NCI-H446 treated with DMSO at 0.1 percent for 48 hours (cell line): ENCODE measurements around the gene SGSH.
"Not testable (repeated sequence)": the region's sequence is repeated elsewhere in the genome, so short reads cannot be mapped to it uniquely, and the experiment has no call there.

ENCODE experiments used
- DNase-seq: peaks from one replicate; lab custom pipeline; 2025; lab: John Stamatoyannopoulos, UW

The SGSH gene

DNA sequence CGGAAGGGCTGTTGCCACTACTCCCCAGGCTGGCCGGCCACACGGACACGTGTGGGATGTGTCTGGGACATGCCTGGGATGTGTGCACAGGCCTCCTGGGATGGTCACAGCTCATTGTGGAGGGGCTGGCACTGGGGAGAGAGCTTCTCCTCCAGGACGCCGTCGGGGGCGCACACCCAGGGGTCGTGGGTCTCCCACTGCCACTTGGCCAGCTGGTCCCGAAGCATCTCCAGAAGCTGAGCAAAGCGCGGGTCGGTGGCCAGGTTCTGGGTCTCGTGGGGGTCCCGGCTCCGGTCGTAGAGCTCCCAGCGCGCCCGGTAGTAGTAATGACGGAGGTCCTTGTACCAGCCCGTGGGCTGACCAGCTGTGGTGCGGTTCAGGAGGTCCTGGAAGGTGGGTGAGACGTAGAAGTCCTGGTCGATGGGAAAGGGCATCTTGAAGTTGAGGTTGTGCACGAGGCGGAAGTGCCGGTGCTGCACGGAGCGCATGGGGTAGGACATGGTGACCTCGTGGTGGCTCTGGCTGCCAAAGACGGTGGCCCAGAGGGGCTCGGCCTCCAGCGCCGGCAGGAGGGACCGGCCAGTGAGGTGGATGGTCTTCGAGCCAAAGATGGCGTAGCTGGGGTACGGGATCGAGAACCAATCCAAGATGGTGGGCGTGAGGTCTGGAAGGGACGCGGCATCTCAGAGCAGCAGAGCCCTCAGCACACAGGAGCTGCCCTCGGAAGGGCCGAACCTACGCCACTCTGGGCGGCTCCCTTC lies 9.6 kb downstream of the SGSH start:
- no peak for DNase-seq

DNA sequence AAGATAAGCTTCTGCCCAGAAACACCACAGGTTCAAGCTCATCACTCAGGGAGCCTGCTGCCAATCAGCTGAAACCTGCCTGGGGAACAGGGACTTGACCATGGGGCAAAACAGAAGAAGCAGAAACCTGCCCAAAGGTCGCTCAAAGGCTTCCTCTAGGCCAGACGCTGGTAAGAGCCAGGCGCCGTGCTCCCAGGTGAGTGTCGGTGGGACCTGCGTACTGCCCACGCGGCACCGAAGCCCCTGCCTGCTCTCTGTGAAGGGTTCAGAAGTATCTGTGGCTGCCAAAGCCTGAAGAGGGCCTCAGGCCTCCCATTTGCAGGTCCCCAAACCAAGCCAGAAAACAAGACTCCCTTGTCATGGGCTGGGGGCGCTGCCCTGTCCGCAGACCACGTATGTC lies 10.4 kb downstream of the SGSH start:
- DNase-seq, result no peak

DNA sequence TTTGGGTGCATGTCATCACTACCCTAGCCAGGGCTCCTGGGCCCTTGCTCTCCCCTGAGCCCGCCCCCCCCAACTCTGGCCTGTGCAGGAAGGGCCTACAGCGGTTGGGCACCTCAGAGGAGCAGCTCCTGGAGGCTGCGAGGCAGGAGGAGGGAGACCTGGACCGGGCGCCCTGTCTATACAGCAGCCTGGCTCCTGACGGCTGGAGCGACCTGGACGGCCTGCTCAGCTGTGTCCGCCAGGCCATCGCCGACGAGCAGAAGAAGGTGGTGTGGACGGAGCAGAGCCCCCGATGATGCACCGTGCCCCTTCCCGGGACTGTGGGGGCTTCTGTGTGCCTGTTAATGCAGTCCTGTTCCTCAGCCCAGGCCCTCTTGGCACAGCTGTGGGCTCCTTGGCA lies 12.1 kb downstream of the SGSH start:
- DNase-seq, result no peak

DNA sequence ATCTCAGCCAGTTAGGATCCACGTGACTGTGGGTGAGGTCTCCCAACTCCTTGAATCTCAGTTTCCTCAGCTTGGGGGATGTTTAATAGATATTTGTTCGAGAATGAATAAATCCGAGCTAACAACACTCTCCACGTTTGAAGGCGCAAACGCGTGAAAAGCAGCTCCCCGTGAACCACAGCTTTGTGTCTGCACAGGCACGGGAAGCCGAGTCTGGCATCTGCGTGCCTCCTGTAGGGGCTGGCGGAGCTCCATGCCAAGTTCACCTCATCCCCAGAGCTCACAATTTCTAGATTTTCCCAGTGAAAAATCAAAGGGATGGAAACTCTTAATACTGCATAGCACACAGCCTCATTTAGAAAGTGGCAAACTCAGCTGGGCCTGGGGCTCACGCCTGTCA lies 14.3 kb downstream of the SGSH start:
- DNase-seq, result no peak

DNA sequence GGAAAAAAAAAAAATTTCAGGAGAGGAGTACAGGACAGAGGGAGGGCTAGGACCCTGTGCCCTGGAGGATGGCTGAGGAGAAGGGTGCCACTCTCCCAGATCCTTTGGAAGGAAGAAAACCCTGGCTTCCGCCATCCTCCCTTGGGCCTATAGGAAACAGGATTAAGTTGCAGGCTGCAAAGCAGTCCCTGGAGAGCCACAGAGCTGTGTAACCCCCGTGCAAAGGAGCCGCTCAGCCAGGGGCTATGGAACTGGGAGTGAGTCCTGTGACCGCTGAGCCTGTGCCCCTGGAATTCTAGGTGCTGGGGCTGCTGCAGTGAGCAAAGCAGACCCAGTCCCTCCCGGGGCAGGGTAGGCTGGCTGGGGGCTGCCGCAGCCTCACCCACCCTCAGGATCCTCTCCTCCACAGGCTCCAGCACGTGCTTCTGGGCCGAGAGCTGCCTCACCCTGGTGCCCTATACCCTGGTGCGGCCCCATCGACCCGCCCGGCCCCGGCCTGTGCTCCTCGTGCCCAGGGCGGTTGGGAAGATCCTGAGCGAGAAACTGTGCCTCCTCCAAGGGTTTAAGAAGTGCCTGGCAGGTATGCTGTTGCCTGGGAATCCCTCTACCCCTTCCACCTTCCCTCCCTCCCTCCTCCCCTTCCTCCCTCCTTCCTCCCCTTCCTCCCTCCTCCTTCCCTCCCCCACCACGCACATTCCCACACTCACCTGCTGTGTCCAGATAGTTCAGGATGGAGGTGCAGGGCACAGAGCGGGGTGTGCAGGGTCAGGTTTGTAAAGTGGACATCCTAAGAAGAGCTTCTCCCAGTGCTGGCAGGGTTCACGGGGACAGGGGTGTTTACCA lies 15.3 kb downstream of the SGSH start:
- DNase-seq, result no peak

DNA sequence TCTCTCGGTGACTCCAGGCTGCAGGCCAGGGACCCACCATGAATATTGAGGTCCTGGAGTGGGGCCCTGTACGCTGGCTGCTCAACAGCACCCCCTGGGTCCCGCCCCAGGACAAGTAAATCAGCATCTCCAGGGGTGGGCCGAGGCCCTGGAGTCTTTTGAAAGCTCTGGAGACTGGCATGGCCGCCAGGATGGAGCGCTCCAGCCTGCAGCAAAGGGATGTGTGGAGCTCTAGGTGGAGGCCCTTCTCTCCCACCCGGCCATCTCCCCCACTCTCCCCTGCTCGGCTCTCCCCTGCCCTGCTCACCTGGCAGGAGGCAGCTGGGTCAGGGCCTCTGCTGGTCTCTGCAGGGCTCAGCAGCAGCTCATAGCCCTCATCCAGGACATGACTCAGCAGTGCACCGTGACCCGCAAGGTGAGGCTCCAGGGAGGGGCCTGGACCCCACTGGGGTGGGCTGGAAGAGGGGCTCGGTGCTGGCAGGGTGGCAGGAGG lies 16.6 kb downstream of the SGSH start:
- no peak for DNase-seq

DNA sequence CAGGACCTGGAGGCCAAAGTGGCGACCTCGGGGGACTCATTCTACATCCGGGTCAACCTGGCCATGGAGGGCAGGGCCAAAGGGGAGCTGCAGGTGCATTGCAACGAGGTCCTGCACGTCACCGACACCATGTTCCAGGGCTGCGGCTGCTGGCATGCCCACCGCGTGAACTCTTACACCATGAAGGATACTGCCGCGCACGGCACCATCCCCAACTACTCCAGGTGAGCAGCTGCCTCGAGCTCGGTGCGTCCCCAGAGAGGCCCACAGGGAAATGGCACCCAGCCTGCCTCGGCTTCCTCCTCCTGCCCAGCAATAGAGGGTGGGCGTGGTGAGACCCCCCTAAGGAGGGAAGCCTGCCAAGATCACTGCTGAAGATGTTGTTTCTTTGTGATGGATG lies 17.9 kb downstream of the SGSH start:
- DNase-seq, result no peak

DNA sequence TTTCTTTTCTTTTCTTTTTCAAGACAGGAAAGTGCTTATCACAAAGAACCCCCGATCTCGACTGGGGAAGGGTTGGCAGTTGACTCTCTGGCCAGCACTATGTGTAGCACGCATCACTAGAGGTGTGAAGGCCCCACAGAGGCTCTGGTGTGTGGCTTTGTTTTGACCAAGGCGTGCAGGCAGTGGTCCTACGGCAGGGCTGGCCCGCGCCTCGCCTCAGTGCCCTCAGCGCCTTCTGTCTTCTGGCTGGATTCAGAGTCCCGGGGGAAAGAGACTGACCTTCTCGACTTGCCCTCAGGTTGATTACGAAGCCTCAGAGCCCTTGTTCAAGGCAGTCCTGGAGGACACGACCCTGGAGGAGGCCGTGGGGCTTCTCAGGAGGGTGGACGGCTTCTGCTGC lies 18.7 kb downstream of the SGSH start:
- DNase-seq, result no peak

DNA sequence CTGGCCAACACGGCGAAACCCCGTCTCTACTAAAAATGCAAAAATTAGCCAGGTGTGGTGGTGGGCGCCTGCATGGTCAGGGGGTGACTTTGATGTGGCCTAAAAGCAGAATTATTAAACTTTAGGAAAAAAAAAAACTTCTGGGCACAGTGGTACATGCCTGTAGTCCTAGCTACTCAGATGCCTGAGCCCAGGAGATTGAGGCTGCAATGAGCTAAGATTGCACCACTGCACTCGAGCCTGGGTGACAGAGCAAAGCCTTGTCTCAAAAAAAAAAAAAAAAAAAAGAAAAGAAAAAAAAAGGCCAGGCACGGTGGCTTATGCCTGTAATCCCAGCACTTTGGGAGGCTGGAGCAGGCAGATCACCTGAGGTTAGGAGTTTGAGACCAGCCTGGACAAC lies 20.8 kb downstream of the SGSH start:
- DNase-seq, result not testable (repeated sequence)

DNA sequence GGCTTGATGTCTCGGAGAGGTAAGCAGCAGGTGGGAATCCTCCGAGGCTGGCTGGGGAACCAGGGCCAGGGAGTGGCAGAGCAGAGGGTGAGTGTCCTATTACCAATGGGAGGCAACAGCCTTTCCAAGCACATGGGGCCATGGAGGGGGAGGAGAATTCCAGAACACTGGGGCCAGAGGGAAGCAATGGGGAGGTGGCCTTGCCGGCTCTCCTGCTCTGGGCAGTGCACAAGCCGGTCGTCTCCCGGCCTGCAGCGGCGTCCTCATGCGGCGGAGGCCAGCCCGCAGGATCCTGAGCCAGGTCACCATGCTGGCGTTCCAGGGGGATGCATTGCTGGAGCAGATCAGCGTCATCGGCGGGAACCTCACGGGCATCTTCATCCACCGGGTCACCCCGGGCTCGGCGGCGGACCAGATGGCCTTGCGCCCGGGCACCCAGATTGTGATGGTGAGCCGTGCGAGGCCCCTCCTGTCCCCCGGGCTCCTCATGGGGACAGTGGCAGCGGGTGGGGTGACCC lies 21.9 kb downstream of the SGSH start:
- no peak for DNase-seq

DNA sequence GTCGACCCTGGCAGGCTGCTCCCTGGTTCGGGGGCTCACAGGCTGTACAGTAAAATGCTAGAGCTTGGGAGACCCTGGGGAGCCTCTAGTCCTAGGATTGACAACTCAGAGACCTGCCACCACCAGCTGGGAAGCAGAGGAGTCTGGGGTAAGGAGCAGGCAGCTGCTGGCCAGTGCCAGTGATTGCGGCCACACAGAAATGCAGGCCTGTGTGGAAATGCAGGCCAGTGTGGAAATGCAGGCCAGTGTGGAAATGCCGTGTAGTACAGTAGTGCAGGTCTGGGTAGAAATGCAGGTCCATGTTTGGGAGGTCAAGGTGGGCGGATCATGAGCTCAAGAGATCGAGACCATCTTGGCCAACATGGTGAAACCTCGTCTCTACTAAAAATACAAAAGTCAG lies 23.5 kb downstream of the SGSH start:
- no peak for DNase-seq

DNA sequence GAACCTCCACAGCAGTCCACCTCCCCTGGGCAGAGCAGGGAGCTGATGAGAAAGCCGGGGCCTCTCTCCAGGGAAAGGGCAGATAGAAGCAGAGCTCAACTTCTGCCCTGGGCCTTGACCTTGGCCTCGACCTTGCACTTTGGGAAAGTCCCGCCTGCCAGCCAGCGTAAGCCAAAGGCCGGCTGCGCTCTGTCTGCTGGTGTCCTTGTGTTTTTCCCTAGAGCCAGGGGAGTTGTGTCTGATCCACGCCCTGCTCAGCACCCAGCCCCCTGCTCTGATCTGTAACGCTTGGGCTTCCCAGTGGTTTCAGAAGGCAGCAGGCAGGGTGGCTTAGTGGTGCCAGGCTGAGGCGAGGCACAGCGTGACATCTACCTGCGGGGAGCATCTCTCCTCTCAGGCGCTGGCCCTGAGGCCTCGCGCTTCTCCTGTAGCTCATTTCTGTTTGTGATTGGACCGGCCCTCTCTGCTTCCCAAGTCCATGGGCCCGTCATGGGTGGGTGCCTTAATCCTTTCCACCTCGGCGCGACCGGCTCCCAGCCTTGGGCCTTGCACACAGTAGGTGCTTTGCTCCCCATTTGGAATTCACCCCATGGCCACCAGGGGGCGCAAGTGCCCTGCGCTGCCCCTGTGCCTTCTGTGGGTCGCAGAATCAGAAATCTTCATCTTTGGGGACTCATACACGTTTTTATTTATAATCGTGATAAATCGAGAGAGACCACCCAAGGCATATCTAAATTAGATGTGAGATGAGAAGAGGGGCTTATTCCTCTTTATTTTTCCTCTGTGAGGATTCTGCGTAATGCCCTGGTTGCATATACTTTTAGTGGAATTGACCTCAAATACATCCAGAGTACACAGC lies 24.2 kb downstream of the SGSH start:
- no peak for DNase-seq

DNA sequence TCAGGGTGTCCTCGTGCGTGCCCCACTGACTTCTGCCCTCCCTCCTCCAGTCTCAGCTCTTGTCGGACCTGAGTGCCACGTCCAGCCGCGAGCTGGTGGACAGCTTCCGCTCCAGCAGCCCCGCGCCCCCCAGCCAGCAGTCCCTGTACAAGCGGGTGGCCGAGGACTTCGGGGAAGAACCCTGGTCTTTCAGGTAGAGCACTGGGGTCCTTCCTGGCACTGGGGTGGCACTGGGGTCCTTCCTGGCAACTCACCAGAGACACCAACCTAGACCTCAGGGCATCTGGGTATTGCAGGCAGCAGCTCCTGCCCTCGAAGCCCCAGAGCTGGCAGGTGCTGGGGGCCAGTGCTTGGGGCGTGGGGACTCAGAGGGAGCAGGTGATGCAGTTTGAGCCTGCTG lies 25.0 kb downstream of the SGSH start:
- no peak for DNase-seq

DNA sequence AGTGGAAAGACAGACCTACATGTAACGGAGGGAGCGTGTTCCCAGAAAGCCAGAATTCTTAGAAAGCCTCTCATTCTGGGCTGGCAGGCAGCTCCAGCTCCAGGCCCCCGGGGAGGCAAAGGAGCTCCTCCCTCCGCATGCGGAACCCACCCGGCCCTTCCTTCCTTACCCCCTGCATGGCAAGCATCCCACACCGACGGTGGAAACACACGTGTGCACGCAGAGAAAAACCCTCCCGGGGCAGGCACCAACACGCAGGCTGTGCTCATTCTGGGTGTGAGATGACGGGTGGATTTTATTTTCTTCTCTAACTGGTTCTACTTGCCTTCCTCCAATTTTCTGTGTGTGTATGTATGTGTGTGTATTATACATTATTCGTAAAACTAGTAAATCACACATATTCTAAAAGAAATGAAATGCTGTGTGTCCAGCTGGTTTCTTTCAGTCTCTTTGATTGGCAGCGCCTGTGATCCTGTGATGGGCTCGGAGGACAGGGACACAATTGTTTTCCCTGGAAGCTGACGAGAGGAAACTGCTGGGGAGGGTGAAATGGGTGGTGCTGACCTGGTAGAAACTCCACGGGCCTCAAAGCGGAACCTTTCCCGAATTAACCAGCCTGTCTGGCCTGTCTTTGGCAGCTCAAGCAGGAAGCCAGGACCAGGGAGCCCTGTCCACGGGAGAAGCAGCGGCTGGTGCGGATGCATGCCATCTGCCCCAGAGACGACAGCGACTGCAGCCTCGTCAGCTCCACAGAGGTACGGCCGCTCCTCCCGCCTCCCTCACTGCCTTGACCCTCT lies 28.1 kb downstream of the SGSH start:
- DNase-seq, result no peak

DNA sequence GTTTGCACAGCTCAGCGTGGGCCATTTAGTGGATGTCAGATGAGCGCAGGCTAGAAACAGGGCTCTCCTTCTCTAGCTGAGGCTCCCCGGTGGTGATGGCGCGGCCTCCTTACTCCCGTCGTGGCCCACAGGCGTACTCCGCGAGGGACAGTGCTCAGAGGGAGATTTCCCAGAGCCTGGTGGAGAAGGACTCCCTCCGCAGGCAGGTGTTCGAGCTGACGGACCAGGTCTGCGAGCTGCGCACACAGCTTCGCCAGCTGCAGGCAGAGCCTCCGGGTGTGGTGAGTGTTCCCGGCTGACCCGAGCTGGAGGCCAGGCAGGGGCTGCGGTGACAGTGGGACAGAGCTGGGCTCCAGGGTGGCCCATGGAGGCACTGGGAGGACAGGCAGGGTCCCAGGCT lies 28.9 kb downstream of the SGSH start:
- DNase-seq, result no peak

DNA sequence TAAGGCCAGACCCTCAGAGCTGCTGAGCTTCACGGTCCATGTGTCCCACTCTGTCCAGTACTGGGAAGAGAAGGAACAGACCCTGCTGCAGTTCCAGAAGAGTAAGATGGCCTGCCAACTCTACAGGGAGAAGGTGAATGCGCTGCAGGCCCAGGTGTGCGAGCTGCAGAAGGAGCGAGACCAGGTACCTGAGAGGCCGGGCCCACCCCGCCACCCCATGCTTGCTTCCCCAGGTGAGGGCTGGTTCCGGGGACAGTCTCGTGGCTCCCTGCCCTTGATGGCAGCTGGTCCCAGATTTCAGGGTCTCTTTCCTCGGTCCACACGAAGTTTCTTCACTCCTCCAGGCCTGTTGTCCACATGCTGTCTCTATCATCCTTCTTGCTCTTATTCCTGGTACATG lies 29.4 kb downstream of the SGSH start:
- no peak for DNase-seq

DNA sequence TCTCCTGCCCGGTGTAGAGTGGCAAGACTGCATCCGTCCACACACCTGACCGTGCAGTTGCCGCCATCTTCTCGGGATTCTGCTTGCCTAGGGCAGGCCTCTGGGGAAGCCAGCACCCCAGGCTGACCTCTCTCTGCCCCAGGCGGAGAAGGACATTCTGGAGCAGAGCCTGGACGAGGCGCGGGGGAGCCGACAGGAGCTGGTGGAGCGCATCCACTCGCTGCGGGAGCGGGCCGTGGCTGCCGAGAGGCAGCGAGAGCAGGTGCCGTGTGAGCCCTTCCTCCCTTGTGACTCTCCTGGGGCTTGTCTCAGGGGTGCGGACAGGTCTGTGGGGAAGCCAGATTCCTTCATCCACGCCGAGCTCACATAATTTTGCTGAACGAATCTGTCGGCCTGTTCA lies 30.5 kb downstream of the SGSH start:
- no peak for DNase-seq

DNA sequence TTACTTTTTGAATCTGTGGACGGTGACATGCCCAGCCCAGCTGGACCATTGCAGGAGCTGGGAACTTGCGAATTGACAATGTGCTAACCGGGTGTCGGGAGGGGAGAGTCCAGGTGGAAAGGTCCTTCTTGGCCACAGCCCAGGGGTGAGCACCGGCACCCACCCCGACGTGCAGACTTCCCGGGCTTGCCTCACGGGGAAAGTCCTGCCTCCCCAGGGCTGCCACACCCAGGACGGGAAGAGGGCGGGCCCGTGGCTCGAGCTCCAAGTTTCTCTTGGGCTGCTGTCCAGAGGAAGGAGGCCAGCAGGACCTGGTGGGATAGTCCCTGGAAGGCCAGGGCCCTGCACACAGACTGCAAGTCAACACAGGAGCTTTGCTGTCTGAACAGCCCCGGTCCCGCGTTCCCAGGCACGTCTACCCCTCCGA lies 32.6 kb downstream of the SGSH start:
- DNase-seq, result no peak

DNA sequence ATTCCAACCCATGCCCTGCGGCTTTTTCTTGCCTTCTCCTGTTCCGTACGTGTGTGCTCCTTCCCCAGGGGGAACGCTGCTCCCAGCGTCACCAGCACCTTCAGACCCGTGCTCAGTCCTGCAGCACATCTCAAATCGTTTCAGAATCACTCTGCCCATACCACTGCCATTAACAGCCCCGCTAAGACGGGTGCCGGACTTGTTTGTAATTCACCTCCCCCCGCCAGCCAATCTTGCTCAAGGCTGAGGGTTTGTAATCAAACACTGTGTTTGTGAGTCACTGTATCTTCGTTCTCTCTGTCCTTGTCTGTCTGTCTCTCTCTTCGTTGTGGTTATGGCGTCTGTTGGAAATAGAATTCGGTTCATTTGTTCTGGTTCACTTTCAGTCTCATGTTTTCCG lies 33.0 kb downstream of the SGSH start:
- no peak for DNase-seq

DNA sequence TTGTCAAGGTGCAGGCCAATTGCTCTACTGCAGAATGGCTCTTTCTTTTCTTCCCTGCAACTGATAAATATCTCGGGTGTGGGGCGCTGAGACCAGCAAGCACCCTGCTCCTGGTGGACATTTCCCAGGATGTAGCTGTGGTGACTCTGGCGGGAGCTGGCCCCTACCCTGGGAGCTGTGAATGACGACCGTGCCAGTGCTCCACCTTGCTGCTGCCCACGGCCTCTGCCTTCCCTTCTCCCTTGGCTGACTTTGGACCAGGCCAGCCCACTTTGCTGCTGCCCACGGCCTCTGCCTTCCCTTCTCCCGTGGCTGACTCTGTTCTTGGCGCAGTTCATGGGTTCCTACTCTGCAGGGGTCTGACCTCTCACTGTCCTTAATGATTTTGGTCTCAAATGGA lies 34.2 kb downstream of the SGSH start:
- no peak for DNase-seq

DNA sequence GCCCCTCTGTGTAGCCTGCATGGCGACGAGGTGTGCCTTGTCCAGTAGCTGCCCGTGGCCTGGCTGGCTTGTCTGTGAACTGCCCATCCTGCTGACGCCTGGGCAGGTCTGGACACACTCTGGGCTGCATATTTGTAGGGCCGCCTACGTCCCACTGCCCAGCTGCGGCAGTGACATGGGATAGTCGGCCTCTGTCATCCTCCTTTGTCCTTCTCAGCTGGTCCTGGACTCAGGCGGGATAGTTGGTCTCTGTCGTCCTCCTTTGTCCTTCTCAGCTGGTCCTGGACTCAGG lies 35.8 kb downstream of the SGSH start:
- DNase-seq, result no peak
